ENCODE measurements around the gene THBD. TPM values are rescaled to one million over a fixed set of nuclear protein-coding genes. Genes with fewer than 3 reads are reported as not detected.

THBD gene
- total and polyA plus RNA-seq, 10 donors, result 7.2 to 255 (median 61.4) TPM

DNA sequence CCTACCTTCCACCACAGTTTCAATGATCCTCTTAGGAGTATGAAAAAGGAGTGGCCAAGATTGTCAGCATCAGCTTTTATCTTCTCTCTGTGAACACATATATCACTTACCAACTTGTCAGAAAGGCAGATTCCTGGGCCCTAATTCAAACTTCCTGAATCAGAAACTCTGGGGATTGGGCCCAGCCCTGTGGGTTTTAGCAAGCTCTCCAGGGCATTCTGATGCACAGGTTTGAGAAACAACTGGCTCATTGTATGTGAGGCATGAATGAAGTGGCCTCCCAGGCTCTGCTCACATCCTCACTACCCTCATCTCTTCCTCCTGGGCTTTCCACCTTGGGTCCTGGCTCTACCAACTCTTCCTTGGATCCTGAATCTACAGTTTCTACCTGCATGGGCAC lies 13.2 kb upstream of the THBD start:
- Histone ChIP-seq H3K27ac (peak overlapping the region in 2 of 8 donors; percentile 49 to 52), H3K4me3 (no peak overlapping the region), H3K36me3 (no peaks in the 10 kb centered on the region), H3K4me1 (peaks cover 5 to 29% (median 18%) of the 10 kb centered on the region in 6 donors), H3K27me3 (replicated peaks in 1 of 7) (no peaks in the 10 kb centered on the region), H3K9me3 (no peaks in the 10 kb centered on the region)
- no peak for DNase-seq
- no peak for TF ChIP-seq CTCF (IDR thresholded peaks at IDR 0.05 in 8 of 11, conservative IDR thresholded peaks at IDR 0.05 in 3 of 11)
- no peak for TF ChIP-seq POLR2AphosphoS5 (IDR thresholded peaks at IDR 0.05)
- TF ChIP-seq POLR2A (IDR thresholded peaks at IDR 0.05), result no peak
- intact Hi-C loops (cut with DNase I; ENCODE audit: low total_unique reads), result no loop called here

DNA sequence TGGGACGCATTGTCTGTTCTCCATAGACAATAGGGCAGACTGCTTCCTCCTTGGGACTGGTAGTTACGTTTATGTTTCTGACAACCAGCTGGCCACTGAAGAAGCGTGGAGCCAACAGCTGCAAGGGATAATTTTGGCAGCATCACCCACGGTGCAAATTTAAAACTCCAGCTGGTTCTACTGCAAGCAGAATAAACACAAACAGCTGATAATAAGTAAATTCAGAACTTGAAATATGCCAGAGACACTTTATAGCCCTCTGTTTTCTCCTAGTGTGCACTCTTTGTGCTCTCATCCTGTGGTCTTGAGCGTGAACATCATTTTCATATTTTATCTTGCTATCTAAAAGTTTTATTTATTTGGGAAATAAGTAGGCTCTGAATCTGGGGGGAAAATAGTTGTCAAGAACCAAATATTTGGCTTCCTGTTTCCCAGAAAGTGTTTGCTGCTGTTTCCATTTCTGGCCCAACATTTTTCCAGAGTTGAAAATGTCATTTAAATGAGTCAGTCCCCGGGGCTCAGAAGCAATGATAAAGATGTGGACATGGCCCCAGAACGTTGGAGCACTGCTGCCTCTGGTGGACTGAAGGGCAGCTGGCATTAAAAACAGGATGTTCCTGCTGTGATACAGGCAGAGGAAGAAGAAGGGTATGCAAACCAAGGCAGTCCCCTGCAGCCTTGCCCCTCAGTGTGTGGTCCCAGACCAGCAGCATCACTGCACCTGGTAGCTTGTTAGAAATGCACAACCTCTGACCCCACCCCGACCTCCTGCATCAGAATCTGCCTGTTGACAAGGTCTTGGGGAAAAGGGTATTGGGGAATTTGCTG lies 12.5 kb upstream of the THBD start:
- H3K36me3 ChIP-seq, result no peaks in the 10 kb centered on the region
- H3K27me3 ChIP-seq (replicated peaks in 1 of 7), result no peaks in the 10 kb centered on the region
- peaks cover 0 to 6% (median 4%) of the 10 kb centered on the region in 8 donors for H3K9me3 ChIP-seq
- TF ChIP-seq POLR2AphosphoS5 (IDR thresholded peaks at IDR 0.05), result peak in 1 of 3 donors; percentile 24
- no peak for TF ChIP-seq POLR2A (IDR thresholded peaks at IDR 0.05)
- TF ChIP-seq CTCF (IDR thresholded peaks at IDR 0.05 in 8 of 11, conservative IDR thresholded peaks at IDR 0.05 in 3 of 11), result peak in 8 of 11 experiments; percentile 13 to 42 (median 34)
- peak overlapping the region in 7 of 8 donors; percentile 2 to 59 (median 49) for H3K27ac ChIP-seq
- intact Hi-C loops (cut with DNase I; ENCODE audit: low total_unique reads), result no loop called here
- H3K4me3 ChIP-seq, result no peak overlapping the region
- H3K4me1 ChIP-seq, result peaks cover 5 to 29% (median 18%) of the 10 kb centered on the region in 6 donors
- DNase-seq, result no peak
- 32 to 51% (median 43%) methylated on average over 7 to 8 of the region's 8 CpGs for WGBS, 5 donors

DNA sequence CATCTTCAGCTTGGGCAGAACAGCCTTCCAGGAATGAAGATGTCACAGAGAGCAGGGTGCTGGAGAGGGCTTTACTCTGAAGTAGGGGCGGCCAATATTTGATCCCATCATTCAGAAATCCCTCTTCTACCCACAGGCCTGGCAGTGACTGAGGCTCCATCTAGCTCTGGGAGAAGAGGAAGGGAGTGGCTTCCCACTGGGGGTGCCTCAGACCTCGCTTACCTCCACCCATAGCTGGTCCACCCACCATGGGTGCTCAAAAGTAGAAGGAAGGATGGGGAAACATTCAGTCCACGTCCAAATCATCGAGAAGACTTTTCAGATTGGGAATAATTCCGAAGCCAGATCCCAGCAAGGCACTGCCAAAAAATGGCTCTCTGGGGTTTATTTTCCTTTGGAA lies 11.8 kb upstream of the THBD start:
- WGBS, 5 donors, result 73 to 85% (median 75%) methylated on average over 4 to 5 of the region's 5 CpGs
- Histone ChIP-seq H3K27ac (peak overlapping the region in 7 of 8 donors; percentile 2 to 59 (median 39)), H3K27me3 (replicated peaks in 1 of 7) (no peaks in the 10 kb centered on the region), H3K36me3 (no peaks in the 10 kb centered on the region), H3K9me3 (peaks cover 0 to 13% (median 11%) of the 10 kb centered on the region in 8 donors), H3K4me1 (peaks cover 5 to 29% (median 18%) of the 10 kb centered on the region in 6 donors), H3K4me3 (no peak overlapping the region)
- intact Hi-C loops (cut with DNase I; ENCODE audit: low total_unique reads), result no loop called here
- DNase-seq, result no peak
- TF ChIP-seq POLR2A (IDR thresholded peaks at IDR 0.05) (no peak), CTCF (IDR thresholded peaks at IDR 0.05 in 8 of 11, conservative IDR thresholded peaks at IDR 0.05 in 3 of 11) (no peak), POLR2AphosphoS5 (IDR thresholded peaks at IDR 0.05) (no peak)

DNA sequence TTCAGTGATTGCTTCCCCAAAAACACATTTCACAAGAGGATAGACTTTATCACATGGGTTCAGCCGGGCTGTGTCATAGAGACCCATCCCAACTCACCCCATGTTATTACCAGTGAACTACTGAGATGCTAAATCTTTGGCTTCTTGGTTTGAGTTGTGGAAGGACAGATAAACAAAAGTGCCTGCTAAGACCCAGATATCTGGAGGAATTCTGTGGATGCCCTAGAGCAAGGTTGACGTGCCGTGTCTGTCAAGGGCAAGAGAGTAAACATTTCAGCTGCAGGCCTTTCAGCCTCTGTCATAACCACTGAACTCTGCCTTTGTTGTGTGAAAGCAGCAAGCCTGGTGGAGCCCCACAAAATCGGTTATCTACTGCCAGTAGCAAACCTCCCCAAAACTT lies 11.2 kb upstream of the THBD start:
- DNase-seq, result no peak
- TF ChIP-seq CTCF (IDR thresholded peaks at IDR 0.05 in 8 of 11, conservative IDR thresholded peaks at IDR 0.05 in 3 of 11) (no peak), POLR2A (IDR thresholded peaks at IDR 0.05) (no peak), POLR2AphosphoS5 (IDR thresholded peaks at IDR 0.05) (no peak)
- no peak overlapping the region for H3K27ac ChIP-seq
- WGBS, 5 donors, result 71 to 89% (median 83%) methylated on average over 4 of the region's 4 CpGs
- intact Hi-C loops (cut with DNase I; ENCODE audit: low total_unique reads), result no loop called here
- H3K36me3 ChIP-seq, result no peaks in the 10 kb centered on the region
- H3K4me1 ChIP-seq, result peaks cover 5 to 29% (median 18%) of the 10 kb centered on the region in 6 donors
- no peak overlapping the region for H3K4me3 ChIP-seq
- H3K9me3 ChIP-seq, result peaks cover 0 to 18% (median 13%) of the 10 kb centered on the region in 8 donors
- no peaks in the 10 kb centered on the region for H3K27me3 ChIP-seq (replicated peaks in 1 of 7)

Measured in spleen (tissue), 11 donors.